Suprapubic skin (tissue), 4 donors: ENCODE data around the gene AKR1A1. TPM values are rescaled to one million over a fixed set of nuclear protein-coding genes. Genes with fewer than 3 reads are reported as not detected.

Experiments used
- DNase-seq, 2 donors: peaks; one replicate each; pipeline ENCODE4 v3.0.0-alpha.2; 2019; ENCODE audit warnings: low spot score in 2 of 2
- H3K27ac ChIP-seq: fragments of 200-600 bp; sonication (generic); one replicate; pipeline ENCODE4 v1.5.1; 2019
- H3K27me3 ChIP-seq: fragments of 200-600 bp; sonication (generic); one replicate; pipeline ENCODE4 v1.5.1; 2019
- H3K36me3 ChIP-seq: fragments of 200-600 bp; sonication (generic); one replicate; pipeline ENCODE4 v1.5.1; 2019
- H3K4me1 ChIP-seq: fragments of 200-600 bp; sonication (generic); one replicate; pipeline ENCODE4 v1.5.1; 2019
- H3K4me3 ChIP-seq: fragments of 200-600 bp; sonication (generic); one replicate; pipeline ENCODE4 v1.5.1; 2019; ENCODE audit warnings: mild to moderate bottlenecking
- H3K9me3 ChIP-seq: fragments of 200-600 bp; sonication (generic); one replicate; pipeline ENCODE4 v1.5.1; 2019
- CTCF ChIP-seq, 2 donors: fragments of 200-600 bp in 1 of 2; fragments of 450-650 bp in 1 of 2; sonication (generic) in 1 of 2; IDR thresholded peaks; one replicate each; pipeline ENCODE4 v1.5.1; 2016 to 2019; ENCODE audit warnings: antibody characterized with exemption in 2 of 2, mild to moderate bottlenecking in 1 of 2, moderate library complexity in 1 of 2
- EP300 ChIP-seq: sonication (generic); formaldehyde crosslinking; IDR thresholded peaks from one replicate; pipeline ENCODE4 v1.6.1; 2017; ENCODE audit warnings: antibody characterized with exemption
- POLR2A ChIP-seq, 2 donors: fragments of 450-650 bp; IDR thresholded peaks; one replicate each; pipeline ENCODE4 v1.6.1; 2017; ENCODE audit warnings: antibody characterized with exemption in 2 of 2, mild to moderate bottlenecking in 2 of 2, moderate library complexity in 2 of 2
- POLR2AphosphoS5 ChIP-seq, 3 donors: sonication (generic); formaldehyde crosslinking; IDR thresholded peaks; one replicate each; pipeline ENCODE4 v1.6.1; 2017; ENCODE audit warnings: antibody characterized with exemption in 3 of 3
- WGBS: methylation state at CpG from one replicate; pipeline ENCODE4 v1.1.5; 2018; 5-methylcytosine and 5-hydroxymethylcytosine counted together
- total RNA-seq, 4 donors: library from RNA; depleted of rRNA; stranded (reverse); fragments of >200 nt; gene quantifications; one replicate each; pipeline ENCODE4 v1.1.0, GENCODE V29; 2016

Gene AKR1A1
- total RNA-seq, 4 donors from 2014 or later: 60.1 to 87.1 (median 82.8) TPM

GRCh38 chr1:45544530-45544929 lies 6.1 kb upstream of the AKR1A1 start:
- no peaks in the 10 kb centered on the region for H3K36me3 ChIP-seq
- H3K27ac ChIP-seq: no peak overlapping the region
- 89% methylated on average over 4 of the region's 4 CpGs for WGBS

GRCh38 chr1:45545019-45545493 lies 5.6 kb upstream of the AKR1A1 start:
- Histone ChIP-seq H3K4me3 (no peak overlapping the region), H3K27ac (no peak overlapping the region), H3K27me3 (no peaks in the 10 kb centered on the region), H3K4me1 (peaks cover 19% of the 10 kb centered on the region), H3K36me3 (no peaks in the 10 kb centered on the region), H3K9me3 (no peaks in the 10 kb centered on the region)
- whole genome bisulfite sequencing: 61% methylated on average over 6 of the region's 6 CpGs
- no peak for DNase-seq
- TF ChIP-seq POLR2A (IDR thresholded peaks at IDR 0.05) (no peak), CTCF (IDR thresholded peaks at IDR 0.05) (no peak), EP300 (no peak), POLR2AphosphoS5 (IDR thresholded peaks at IDR 0.05) (no peak)

More at GRCh38 chr1:45544530-45544929, 6.1 kb upstream of the AKR1A1 start:
- Histone ChIP-seq H3K27me3 (no peaks in the 10 kb centered on the region), H3K4me1 (peaks cover 17% of the 10 kb centered on the region), H3K4me3 (no peak overlapping the region), H3K9me3 (no peaks in the 10 kb centered on the region)
- TF ChIP-seq CTCF (IDR thresholded peaks at IDR 0.05): no peak
- no peak for TF ChIP-seq POLR2A (IDR thresholded peaks at IDR 0.05)
- no peak for TF ChIP-seq POLR2AphosphoS5 (IDR thresholded peaks at IDR 0.05)
- TF ChIP-seq EP300: no peak
- no peak for DNase-seq

GRCh38 chr1:45545553-45546310 lies 4.9 kb upstream of the AKR1A1 start:
- no peak overlapping the region for H3K4me3 ChIP-seq
- H3K4me1 ChIP-seq: peaks cover 23% of the 10 kb centered on the region
- H3K27me3 ChIP-seq: no peaks in the 10 kb centered on the region
- TF ChIP-seq CTCF (IDR thresholded peaks at IDR 0.05) (no peak), POLR2AphosphoS5 (IDR thresholded peaks at IDR 0.05) (no peak), POLR2A (IDR thresholded peaks at IDR 0.05) (no peak)
- no peak for DNase-seq
- 86% methylated on average over 7 of the region's 7 CpGs for WGBS
- H3K27ac ChIP-seq: no peak overlapping the region
- H3K9me3 ChIP-seq: no peaks in the 10 kb centered on the region
- H3K36me3 ChIP-seq: no peaks in the 10 kb centered on the region

GRCh38 chr1:45551684-45552083 lies 1.1 kb downstream of the AKR1A1 start:
- Histone ChIP-seq H3K9me3 (no peaks in the 10 kb centered on the region), H3K27ac (no peak overlapping the region), H3K4me3 (peak overlapping the region; percentile 67), H3K4me1 (peaks cover 26% of the 10 kb centered on the region), H3K36me3 (peaks cover 5% of the 10 kb centered on the region), H3K27me3 (no peaks in the 10 kb centered on the region)
- no peak for DNase-seq
- WGBS: 6% methylated on average over 3 of the region's 3 CpGs
- TF ChIP-seq POLR2AphosphoS5 (IDR thresholded peaks at IDR 0.05) (no peak), POLR2A (IDR thresholded peaks at IDR 0.05) (no peak), EP300 (no peak), CTCF (IDR thresholded peaks at IDR 0.05) (no peak)

- Histone ChIP-seq H3K36me3 (peaks cover 5% of the 10 kb centered on the region), H3K4me1 (peaks cover 30% of the 10 kb centered on the region), H3K4me3 (no peak overlapping the region), H3K27ac (no peak overlapping the region), H3K9me3 (no peaks in the 10 kb centered on the region), H3K27me3 (no peaks in the 10 kb centered on the region)
- TF ChIP-seq POLR2A (IDR thresholded peaks at IDR 0.05) (no peak), CTCF (IDR thresholded peaks at IDR 0.05) (no peak), EP300 (no peak), POLR2AphosphoS5 (IDR thresholded peaks at IDR 0.05) (no peak)
- WGBS: 45% methylated on average over 1 of the region's 1 CpG
- DNase-seq: no peak
Observed at GRCh38 chr1:45552331-45552730, 1.7 kb downstream of the AKR1A1 start.
